ENCODE measurements around the gene TMEM145.

TMEM145 gene

DNA sequence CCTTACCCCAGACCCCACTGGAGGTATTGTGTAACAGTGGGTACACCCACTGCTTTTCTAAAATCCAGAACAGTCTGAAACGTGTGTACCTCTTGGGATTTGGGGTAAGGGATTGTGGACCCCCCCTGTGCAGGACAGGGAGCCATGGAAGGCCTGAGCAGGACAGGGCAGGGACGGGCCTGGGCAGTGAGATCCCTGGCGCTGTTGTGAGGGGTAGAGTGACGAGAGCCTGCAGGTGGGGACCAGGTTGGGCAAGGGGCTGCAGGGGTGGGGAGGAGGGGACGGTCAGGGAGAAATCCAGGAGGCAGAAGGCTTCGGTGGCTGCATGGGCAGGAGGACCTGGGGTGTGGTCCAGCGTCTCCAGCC lies 48.4 kb downstream of the TMEM145 start:
- no peak for DNase-seq (ENCODE audit: low spot score)

- no peak for DNase-seq (ENCODE audit: low spot score)
Observed at GRCh38 chr19:42362342-42362741, 49.2 kb downstream of the TMEM145 start.

DNA sequence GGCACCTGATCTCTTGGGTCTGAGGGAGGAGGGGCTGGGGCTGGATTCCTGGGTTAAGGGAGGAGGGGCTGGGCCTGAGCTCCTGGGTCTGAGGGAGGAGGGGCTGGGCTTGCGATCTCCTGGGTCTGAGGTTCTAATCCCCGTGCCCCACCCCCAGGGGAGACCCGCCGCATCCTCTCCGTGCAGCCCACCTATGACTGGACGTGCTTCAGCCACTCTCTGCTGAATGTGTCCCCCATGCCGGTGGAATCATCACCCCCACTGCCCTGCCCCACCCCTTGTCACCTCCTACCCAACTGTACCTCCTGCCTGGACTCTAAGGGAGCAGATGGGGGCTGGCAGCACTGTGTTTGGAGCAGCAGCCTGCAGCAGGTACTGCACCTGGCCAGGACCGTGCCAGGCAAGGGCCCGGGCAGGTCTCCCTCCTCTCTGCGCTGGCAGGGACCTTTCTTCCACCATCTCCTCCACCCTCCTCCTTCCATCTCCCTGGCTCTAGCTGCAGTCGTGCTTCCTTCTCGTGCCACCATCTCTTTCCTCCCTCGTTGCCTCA lies 49.9 kb downstream of the TMEM145 start:
- no peak for DNase-seq (ENCODE audit: low spot score)

DNA sequence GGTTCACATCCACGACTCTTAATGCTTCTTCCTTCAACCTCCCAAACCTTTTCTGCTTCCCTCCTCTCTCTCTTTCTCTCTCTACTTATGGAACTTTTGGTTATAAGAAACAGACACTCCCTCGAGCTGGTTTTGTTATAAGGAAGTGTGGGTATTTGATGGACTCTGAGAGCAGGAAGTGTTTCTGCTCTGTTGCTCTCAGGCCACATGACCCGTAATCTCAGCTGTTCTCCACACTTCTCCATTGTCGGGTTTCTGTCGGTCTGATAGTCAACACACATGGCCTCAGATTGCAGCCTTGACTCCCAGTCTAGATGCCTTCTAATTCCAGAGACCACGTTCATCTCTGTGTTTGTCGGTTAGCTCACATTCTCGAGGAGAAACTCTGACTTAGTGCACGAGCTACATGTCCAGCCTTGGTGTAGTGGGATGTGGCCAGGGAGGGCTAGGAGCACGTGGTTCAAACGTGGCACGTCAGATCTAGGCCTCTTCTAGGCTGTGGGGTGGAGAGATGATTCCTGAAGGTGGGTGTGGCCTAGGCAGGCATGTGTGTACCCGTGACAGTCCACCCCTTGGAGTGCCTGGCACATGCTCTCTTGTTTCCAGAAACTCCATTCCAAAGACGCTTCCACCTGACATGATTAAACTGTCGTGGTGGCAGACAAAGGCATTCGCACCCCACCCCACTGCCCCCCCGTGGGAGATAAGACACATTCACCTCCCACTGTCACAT lies 50.7 kb downstream of the TMEM145 start:
- no peak for DNase-seq (ENCODE audit: low spot score)

DNA sequence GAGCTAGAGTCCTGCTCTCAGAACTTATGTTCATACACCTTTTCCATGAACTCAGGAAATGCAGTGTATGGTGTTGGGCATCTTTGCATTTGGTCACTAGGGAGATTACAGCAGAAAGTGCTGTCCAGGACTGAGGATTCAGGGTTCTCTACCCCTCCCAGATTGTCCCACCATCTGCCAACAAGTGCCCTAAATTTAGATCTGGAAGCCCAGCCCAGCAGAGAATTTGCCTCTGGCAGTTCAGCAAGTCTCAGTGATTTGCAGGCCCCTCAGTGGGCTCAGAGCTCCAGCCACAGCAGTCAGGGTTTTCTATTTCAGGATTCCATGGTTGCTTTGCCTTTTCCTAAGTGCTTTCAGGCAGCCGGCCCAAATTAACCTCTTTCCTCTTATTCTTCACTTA lies 53.6 kb downstream of the TMEM145 start:
- DNase-seq (ENCODE audit: low spot score), result no peak

GRCh38 chr19:42367929-42368328 lies 54.8 kb downstream of the TMEM145 start:
- DNase-seq (ENCODE audit: low spot score), result no peak

- DNase-seq (ENCODE audit: low spot score), result no peak
Observed at GRCh38 chr19:42368360-42368759, 55.3 kb downstream of the TMEM145 start.

GRCh38 chr19:42368765-42369164 lies 55.7 kb downstream of the TMEM145 start:
- DNase-seq (ENCODE audit: low spot score), result no peak

DNA sequence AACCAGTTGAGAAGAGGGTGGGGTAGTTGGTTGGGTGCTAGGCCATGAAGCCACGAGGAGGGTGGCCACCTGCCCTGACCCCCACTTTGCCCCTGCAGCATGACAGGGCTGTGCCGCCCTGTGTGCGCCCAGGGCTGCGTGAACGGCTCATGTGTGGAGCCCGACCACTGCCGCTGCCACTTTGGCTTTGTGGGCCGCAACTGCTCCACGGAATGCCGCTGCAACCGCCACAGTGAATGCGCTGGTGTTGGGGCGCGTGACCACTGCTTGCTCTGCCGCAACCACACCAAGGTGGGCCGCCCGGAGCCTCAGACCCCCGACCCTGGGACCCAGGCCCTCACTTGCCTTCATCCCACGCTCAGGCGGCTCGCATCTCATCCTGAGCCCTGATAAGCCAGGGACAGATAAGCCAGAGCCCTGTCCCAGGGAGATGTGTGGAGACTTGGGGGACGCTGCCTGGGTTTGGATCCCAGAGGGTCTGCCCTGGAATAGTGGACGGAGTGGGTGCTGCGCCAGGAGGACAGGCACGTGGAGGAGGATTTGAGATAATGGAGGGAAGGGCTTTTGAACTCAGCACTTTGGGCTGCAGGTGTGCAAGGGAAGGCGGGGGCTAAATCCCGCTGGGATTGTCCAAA lies 56.4 kb downstream of the TMEM145 start:
- DNase-seq (ENCODE audit: low spot score), result no peak

DNA sequence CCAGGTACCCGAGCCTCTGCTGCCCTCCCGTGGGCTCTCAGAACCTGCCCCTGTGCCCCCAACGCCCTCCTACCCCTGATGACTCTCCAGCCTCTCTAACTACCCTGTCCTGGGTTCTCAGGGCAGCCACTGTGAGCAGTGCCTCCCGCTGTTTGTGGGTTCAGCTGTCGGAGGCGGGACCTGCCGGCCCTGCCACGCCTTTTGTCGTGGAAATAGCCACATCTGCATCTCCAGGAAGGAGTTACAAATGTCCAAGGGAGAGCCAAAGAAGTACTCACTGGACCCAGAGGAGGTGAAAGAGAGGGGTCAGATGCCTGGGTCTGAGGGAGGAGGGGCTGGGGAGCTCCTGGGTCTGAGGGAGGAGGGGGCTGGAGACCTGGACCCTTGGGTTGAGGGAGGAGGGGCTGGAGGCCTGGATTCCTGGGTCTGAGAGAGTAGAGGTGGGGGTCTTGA lies 57.0 kb downstream of the TMEM145 start:
- no peak for DNase-seq (ENCODE audit: low spot score)

DNA sequence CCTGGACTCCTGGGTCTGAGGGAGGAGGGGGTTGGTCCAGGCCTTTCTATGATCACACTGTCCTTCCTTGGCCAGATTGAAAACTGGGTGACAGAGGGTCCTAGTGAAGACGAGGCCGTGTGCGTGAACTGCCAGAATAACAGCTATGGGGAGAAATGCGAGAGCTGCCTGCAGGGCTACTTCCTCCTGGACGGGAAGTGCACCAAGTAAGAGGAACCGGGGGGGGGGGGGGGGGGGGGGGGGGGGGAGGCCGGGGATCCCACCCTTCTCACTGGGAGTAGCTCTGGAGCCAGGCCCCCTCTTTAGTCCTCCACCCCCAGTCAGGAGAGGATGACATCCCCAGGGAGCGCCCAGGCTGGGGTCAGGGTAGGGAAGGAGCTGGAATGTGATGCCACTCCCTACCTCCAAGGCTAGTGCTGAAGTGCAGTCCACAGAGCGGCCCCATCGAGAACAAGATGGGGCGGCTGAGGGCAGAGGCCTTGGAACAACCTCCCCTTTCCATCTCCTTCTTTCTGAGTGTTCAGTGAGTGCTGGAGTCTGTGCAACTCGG lies 57.6 kb downstream of the TMEM145 start:
- no peak for DNase-seq (ENCODE audit: low spot score)

Data from HuH-7 (cell line).